ENCODE data around the gene CADM2. TPM values are rescaled to one million over a fixed set of nuclear protein-coding genes. Genes with fewer than 3 reads are reported as not detected.

Gene CADM2
- total and polyA plus RNA-seq, 2 donors (not counting 3 experiments of a cell fraction or from before 2014, with no cell fraction given) = not detected

DNA sequence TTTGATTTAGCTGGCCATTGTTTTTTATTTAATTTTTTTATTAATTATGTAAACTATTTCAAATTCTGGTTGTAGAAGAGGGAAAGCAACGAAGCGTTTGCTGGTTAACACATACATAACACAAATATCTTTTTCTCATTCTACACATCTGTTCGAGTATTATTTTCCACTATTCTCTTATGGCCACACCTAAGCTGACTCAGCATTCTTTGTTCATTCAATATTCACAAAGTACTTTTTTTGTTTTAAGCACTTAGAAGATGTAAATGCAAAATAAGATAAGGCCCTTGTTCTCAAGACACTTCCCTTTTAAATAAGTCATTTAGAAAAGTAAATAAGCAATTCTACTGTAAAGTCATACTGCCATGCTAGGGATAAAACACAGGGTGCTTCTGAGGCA is 45.4 kb downstream of the CADM2 start:
- H3K36me3 ChIP-seq (ENCODE audit: control insufficient read depth in 2 of 2, extremely low read depth in 1 of 2, insufficient read depth in 2 of 2, low read length in 2 of 2) = no peaks in the 10 kb centered on the region
- H3K9me3 ChIP-seq (replicated peaks; ENCODE audit: control insufficient read depth, insufficient read depth, low read length) = no peaks in the 10 kb centered on the region
- H2AFZ ChIP-seq (ENCODE audit: low read depth, low read length) = no peak overlapping the region
- H3K4me1 ChIP-seq (ENCODE audit: control insufficient read depth, extremely low read depth, insufficient read depth, low read length) = no peaks in the 10 kb centered on the region
- H3K4me3 ChIP-seq (replicated peaks in 1 of 3; ENCODE audit: insufficient read depth in 1 of 3, low read depth in 1 of 3, low read length in 3 of 3) = no peak overlapping the region
- H3K9me1 ChIP-seq (replicated peaks; ENCODE audit: control insufficient read depth, extremely low read depth, insufficient read depth, low read length) = no peaks in the 10 kb centered on the region
- dilution Hi-C loops (cut with MboI; ENCODE audit: extremely low pct_ligation_motif_present, low sequenced_read_pairs) = no loop called here
- DNase-seq (ENCODE audit: low read depth, low spot score) = no peak
- no peaks in the 10 kb centered on the region for H4K20me1 ChIP-seq (replicated peaks; ENCODE audit: control insufficient read depth, extremely low read depth, insufficient read depth, low read length)
- CTCF ChIA-PET = interaction anchor here (1.1 kb wide), 1 partner anchor 8 kb away, joined by 3 read pairs; no protein-coding TSS in a partner anchor
- H3K79me2 ChIP-seq (ENCODE audit: control insufficient read depth, insufficient read depth, low read length) = no peaks in the 10 kb centered on the region
- no peak overlapping the region for H3K27ac ChIP-seq (ENCODE audit: insufficient read depth, low read depth, low read length)
- TF ChIP-seq MAX (IDR thresholded peaks at IDR 0.05; ENCODE audit: insufficient read depth, insufficient read length) (no peak), JUN (IDR thresholded peaks at IDR 0.05; ENCODE audit: borderline replicate concordance, insufficient read depth, insufficient read length, low read depth) (no peak), GATA2 (IDR thresholded peaks at IDR 0.05; ENCODE audit: insufficient read depth, insufficient read length, low read depth, low read length) (no peak), FOS (IDR thresholded peaks at IDR 0.05; ENCODE audit: borderline replicate concordance, insufficient read depth, low read length) (no peak), POLR2AphosphoS5 (IDR thresholded peaks at IDR 0.05; ENCODE audit: insufficient read depth, low read depth, low read length) (no peak), POLR2A (IDR thresholded peaks at IDR 0.05; ENCODE audit: low read depth, low read length) (no peak), MYC (IDR thresholded peaks at IDR 0.05; ENCODE audit: low read depth, low read length) (no peak), EZH2 (IDR thresholded peaks at IDR 0.05; ENCODE audit: borderline replicate concordance, low read depth, low read length, severe bottlenecking) (no peak)
- TF ChIP-seq, protein P1, sequence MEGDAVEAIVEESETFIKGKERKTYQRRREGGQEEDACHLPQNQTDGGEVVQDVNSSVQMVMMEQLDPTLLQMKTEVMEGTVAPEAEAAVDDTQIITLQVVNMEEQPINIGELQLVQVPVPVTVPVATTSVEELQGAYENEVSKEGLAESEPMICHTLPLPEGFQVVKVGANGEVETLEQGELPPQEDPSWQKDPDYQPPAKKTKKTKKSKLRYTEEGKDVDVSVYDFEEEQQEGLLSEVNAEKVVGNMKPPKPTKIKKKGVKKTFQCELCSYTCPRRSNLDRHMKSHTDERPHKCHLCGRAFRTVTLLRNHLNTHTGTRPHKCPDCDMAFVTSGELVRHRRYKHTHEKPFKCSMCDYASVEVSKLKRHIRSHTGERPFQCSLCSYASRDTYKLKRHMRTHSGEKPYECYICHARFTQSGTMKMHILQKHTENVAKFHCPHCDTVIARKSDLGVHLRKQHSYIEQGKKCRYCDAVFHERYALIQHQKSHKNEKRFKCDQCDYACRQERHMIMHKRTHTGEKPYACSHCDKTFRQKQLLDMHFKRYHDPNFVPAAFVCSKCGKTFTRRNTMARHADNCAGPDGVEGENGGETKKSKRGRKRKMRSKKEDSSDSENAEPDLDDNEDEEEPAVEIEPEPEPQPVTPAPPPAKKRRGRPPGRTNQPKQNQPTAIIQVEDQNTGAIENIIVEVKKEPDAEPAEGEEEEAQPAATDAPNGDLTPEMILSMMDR (IDR thresholded peaks at IDR 0.05; ENCODE audit: extremely low read depth in 1 of 2, insufficient read depth in 1 of 2, low read depth in 1 of 2, low read length in 2 of 2) = no peak
- no peak overlapping the region for H3K4me2 ChIP-seq (ENCODE audit: insufficient read depth, low read length)
- FAIRE-seq = no peak
- POLR2A ChIA-PET = no interaction called here
- no peak overlapping the region for H3K9ac ChIP-seq (replicated peaks; ENCODE audit: extremely low read depth, insufficient read depth, low read length)
- intact Hi-C loops (cut with micrococcal nuclease) = no loop called here
- H3K27me3 ChIP-seq (ENCODE audit: control insufficient read depth in 2 of 2, insufficient read depth in 2 of 2, low read length in 2 of 2) = no peaks in the 10 kb centered on the region
- BruUV-seq (replicated peaks) = no TSS peak
